ENCODE data around the gene TIMD4.

- TF ChIP-seq POLR2AphosphoS5 (IDR thresholded peaks at IDR 0.05) (no peak), CTCF (IDR thresholded peaks at IDR 0.05) (no peak), EP300 (IDR thresholded peaks at IDR 0.05) (no peak), POLR2A (IDR thresholded peaks at IDR 0.05; ENCODE audit: low read depth) (no peak)
These were observed 50.2 kb downstream of the TIMD4 start for GRCh38 chr5:156912869-156913268.

All from esophagus muscularis mucosa (tissue), 4 donors.